Measurements from ENCODE around the gene CYSLTR2. TPM values are rescaled to one million over a fixed set of nuclear protein-coding genes. Genes with fewer than 3 reads are reported as not detected.

CYSLTR2 gene
- total RNA-seq, result 0.28 TPM

GRCh38 chr13:48653472-48653939 is at the start of gene CYSLTR2:
Gene CYSLTR2 (plus strand): TSS chr13:48653929. CDS start chr13:48706818, 52,889 bp downstream.
- DNase-seq (ENCODE audit: low spot score) (no peak), ATAC-seq (no peak)

GRCh38 chr13:48615049-48615448 is 38.7 kb upstream of the CYSLTR2 start:
- no peak for ATAC-seq
- no peak for DNase-seq (ENCODE audit: low spot score)

GRCh38 chr13:48618937-48619336 is 34.8 kb upstream of the CYSLTR2 start:
- DNase-seq (ENCODE audit: low spot score) (no peak), ATAC-seq (no peak)

GRCh38 chr13:48621056-48621455 is 32.7 kb upstream of the CYSLTR2 start:
- ATAC-seq (no peak), DNase-seq (ENCODE audit: low spot score) (no peak)

GRCh38 chr13:48624016-48624415 is 29.7 kb upstream of the CYSLTR2 start:
- ATAC-seq (no peak), DNase-seq (ENCODE audit: low spot score) (no peak)

- ATAC-seq (no peak), DNase-seq (ENCODE audit: low spot score) (no peak)
Measured at GRCh38 chr13:48624858-48625257, 28.9 kb upstream of the CYSLTR2 start.

- DNase-seq (ENCODE audit: low spot score) (no peak), ATAC-seq (peak; percentile 51)
Measured at GRCh38 chr13:48625413-48626076, 28.2 kb upstream of the CYSLTR2 start.

- ATAC-seq (peak; percentile 28), DNase-seq (ENCODE audit: low spot score) (no peak)
Measured at GRCh38 chr13:48626077-48626449, 27.7 kb upstream of the CYSLTR2 start.

- DNase-seq (ENCODE audit: low spot score), result no peak
- ATAC-seq, result no peak
Measured at GRCh38 chr13:48626726-48627451, 26.8 kb upstream of the CYSLTR2 start.

- DNase-seq (ENCODE audit: low spot score), result no peak
- ATAC-seq, result no peak
Measured at GRCh38 chr13:48629277-48629676, 24.5 kb upstream of the CYSLTR2 start.

- ATAC-seq (no peak), DNase-seq (ENCODE audit: low spot score) (no peak)
Measured at GRCh38 chr13:48630291-48630690, 23.4 kb upstream of the CYSLTR2 start.

GRCh38 chr13:48630773-48631172 is 23.0 kb upstream of the CYSLTR2 start:
- no peak for ATAC-seq
- DNase-seq (ENCODE audit: low spot score), result no peak

GRCh38 chr13:48631441-48631840 is 22.3 kb upstream of the CYSLTR2 start:
- DNase-seq (ENCODE audit: low spot score), result no peak
- ATAC-seq, result no peak

- ATAC-seq (no peak), DNase-seq (ENCODE audit: low spot score) (no peak)
Measured at GRCh38 chr13:48633700-48634099, 20.0 kb upstream of the CYSLTR2 start.

- ATAC-seq, result no peak
- DNase-seq (ENCODE audit: low spot score), result no peak
Measured at GRCh38 chr13:48634636-48635035, 19.1 kb upstream of the CYSLTR2 start.

- ATAC-seq, result no peak
- DNase-seq (ENCODE audit: low spot score), result no peak
Measured at GRCh38 chr13:48635478-48635877, 18.3 kb upstream of the CYSLTR2 start.

GRCh38 chr13:48636550-48636949 is 17.2 kb upstream of the CYSLTR2 start:
- ATAC-seq (no peak), DNase-seq (ENCODE audit: low spot score) (no peak)

- ATAC-seq (no peak), DNase-seq (ENCODE audit: low spot score) (no peak)
Measured at GRCh38 chr13:48637601-48638000, 16.1 kb upstream of the CYSLTR2 start.

- DNase-seq (ENCODE audit: low spot score) (no peak), ATAC-seq (no peak)
Measured at GRCh38 chr13:48640767-48641166, 13.0 kb upstream of the CYSLTR2 start.

GRCh38 chr13:48641404-48641803 is 12.3 kb upstream of the CYSLTR2 start:
- DNase-seq (ENCODE audit: low spot score) (no peak), ATAC-seq (no peak)

- ATAC-seq, result no peak
- no peak for DNase-seq (ENCODE audit: low spot score)
Measured at GRCh38 chr13:48642061-48642460, 11.7 kb upstream of the CYSLTR2 start.

- ATAC-seq (no peak), DNase-seq (ENCODE audit: low spot score) (no peak)
Measured at GRCh38 chr13:48643159-48643558, 10.6 kb upstream of the CYSLTR2 start.

GRCh38 chr13:48644141-48644540 is 9.6 kb upstream of the CYSLTR2 start:
- no peak for ATAC-seq

More at GRCh38 chr13:48644141-48644540, 9.6 kb upstream of the CYSLTR2 start:
- no peak for DNase-seq (ENCODE audit: low spot score)

Data from left lobe of liver (tissue), 2 donors.